ENCODE results near the gene PNMA1.

DNA sequence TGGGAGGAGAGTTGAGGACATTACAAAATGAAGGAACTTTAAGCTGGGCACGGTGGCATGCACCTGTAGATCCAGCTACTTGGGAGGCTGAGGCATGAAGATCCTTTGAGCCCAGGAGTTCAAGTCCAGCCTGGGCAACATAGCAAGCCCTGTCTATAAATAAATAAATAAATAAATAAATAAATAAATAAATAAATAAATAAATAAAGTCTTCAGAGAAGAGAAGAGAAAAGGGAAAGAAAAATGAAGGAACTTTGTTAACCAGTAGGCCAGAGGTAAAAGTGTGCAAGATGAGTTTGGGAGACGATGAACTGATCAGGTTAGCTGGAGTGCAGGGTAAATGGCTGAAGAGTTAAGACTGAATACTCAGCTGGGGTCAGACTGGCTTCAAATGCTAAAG lies 20.1 kb downstream of the PNMA1 start:
- TF ChIP-seq, protein P1, sequence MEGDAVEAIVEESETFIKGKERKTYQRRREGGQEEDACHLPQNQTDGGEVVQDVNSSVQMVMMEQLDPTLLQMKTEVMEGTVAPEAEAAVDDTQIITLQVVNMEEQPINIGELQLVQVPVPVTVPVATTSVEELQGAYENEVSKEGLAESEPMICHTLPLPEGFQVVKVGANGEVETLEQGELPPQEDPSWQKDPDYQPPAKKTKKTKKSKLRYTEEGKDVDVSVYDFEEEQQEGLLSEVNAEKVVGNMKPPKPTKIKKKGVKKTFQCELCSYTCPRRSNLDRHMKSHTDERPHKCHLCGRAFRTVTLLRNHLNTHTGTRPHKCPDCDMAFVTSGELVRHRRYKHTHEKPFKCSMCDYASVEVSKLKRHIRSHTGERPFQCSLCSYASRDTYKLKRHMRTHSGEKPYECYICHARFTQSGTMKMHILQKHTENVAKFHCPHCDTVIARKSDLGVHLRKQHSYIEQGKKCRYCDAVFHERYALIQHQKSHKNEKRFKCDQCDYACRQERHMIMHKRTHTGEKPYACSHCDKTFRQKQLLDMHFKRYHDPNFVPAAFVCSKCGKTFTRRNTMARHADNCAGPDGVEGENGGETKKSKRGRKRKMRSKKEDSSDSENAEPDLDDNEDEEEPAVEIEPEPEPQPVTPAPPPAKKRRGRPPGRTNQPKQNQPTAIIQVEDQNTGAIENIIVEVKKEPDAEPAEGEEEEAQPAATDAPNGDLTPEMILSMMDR (IDR thresholded peaks at IDR 0.05 in 2 of 3, conservative IDR thresholded peaks at IDR 0.05 in 1 of 3; ENCODE audit: borderline replicate concordance in 1 of 3, insufficient read depth in 1 of 3, low read depth in 2 of 3, low read length in 2 of 3) = no peak
- TF ChIP-seq, protein P2, sequence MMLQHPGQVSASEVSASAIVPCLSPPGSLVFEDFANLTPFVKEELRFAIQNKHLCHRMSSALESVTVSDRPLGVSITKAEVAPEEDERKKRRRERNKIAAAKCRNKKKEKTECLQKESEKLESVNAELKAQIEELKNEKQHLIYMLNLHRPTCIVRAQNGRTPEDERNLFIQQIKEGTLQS (IDR thresholded peaks at IDR 0.05) = no peak
- no peak for TF ChIP-seq SIN3A (IDR thresholded peaks at IDR 0.05; ENCODE audit: low read depth)
- no peak for TF ChIP-seq EZH2 (IDR thresholded peaks at IDR 0.05)
- no peak for TF ChIP-seq CEBPB (IDR thresholded peaks at IDR 0.05; ENCODE audit: low read depth)
- TF ChIP-seq, protein P3, sequence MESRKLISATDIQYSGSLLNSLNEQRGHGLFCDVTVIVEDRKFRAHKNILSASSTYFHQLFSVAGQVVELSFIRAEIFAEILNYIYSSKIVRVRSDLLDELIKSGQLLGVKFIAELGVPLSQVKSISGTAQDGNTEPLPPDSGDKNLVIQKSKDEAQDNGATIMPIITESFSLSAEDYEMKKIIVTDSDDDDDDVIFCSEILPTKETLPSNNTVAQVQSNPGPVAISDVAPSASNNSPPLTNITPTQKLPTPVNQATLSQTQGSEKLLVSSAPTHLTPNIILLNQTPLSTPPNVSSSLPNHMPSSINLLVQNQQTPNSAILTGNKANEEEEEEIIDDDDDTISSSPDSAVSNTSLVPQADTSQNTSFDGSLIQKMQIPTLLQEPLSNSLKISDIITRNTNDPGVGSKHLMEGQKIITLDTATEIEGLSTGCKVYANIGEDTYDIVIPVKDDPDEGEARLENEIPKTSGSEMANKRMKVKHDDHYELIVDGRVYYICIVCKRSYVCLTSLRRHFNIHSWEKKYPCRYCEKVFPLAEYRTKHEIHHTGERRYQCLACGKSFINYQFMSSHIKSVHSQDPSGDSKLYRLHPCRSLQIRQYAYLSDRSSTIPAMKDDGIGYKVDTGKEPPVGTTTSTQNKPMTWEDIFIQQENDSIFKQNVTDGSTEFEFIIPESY (IDR thresholded peaks at IDR 0.05; ENCODE audit: extremely low read depth, insufficient replicate concordance, low read length) = no peak
- TF ChIP-seq RAD21 (IDR thresholded peaks at IDR 0.05; ENCODE audit: low read depth) = no peak
- no peak for TF ChIP-seq POLR2AphosphoS5 (IDR thresholded peaks at IDR 0.05; ENCODE audit: low read depth, low read length)
- TF ChIP-seq, protein P4, sequence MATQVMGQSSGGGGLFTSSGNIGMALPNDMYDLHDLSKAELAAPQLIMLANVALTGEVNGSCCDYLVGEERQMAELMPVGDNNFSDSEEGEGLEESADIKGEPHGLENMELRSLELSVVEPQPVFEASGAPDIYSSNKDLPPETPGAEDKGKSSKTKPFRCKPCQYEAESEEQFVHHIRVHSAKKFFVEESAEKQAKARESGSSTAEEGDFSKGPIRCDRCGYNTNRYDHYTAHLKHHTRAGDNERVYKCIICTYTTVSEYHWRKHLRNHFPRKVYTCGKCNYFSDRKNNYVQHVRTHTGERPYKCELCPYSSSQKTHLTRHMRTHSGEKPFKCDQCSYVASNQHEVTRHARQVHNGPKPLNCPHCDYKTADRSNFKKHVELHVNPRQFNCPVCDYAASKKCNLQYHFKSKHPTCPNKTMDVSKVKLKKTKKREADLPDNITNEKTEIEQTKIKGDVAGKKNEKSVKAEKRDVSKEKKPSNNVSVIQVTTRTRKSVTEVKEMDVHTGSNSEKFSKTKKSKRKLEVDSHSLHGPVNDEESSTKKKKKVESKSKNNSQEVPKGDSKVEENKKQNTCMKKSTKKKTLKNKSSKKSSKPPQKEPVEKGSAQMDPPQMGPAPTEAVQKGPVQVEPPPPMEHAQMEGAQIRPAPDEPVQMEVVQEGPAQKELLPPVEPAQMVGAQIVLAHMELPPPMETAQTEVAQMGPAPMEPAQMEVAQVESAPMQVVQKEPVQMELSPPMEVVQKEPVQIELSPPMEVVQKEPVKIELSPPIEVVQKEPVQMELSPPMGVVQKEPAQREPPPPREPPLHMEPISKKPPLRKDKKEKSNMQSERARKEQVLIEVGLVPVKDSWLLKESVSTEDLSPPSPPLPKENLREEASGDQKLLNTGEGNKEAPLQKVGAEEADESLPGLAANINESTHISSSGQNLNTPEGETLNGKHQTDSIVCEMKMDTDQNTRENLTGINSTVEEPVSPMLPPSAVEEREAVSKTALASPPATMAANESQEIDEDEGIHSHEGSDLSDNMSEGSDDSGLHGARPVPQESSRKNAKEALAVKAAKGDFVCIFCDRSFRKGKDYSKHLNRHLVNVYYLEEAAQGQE (IDR thresholded peaks at IDR 0.05; ENCODE audit: low read depth) = no peak
- TF ChIP-seq POLR2A (IDR thresholded peaks at IDR 0.05; ENCODE audit: borderline replicate concordance, extremely low read depth, insufficient read depth, insufficient read length) = no peak
- no peak for TF ChIP-seq ELF1 (IDR thresholded peaks at IDR 0.05; ENCODE audit: borderline replicate concordance, low read depth)
- TF ChIP-seq ZFX (IDR thresholded peaks at IDR 0.05) = no peak

Data from HCT116 (cell line).